Fibroblast of villous mesenchyme (primary cell): ENCODE results near the gene CUBN. TPM values are rescaled to one million over a fixed set of nuclear protein-coding genes. Genes with fewer than 3 reads are reported as not detected.
"Not testable (repeated sequence)": the region's sequence is repeated elsewhere in the genome, so short reads cannot be mapped to it uniquely, and the experiment has no call there.

ENCODE experiments used
- DNase-seq: peaks from one replicate; pipeline ENCODE4 v3.0.0-alpha.2; 2010; ENCODE audit warnings: low read depth
- H3K4me3 ChIP-seq: 2 replicates; pipeline ENCODE4 v1.5.1; 2011; ENCODE audit warnings: low read depth, mild to moderate bottlenecking, low read length
- CTCF ChIP-seq: IDR thresholded peaks from 2 replicates; pipeline ENCODE4 v1.5.1; 2012; ENCODE audit warnings: low read depth, mild to moderate bottlenecking, low read length; ENCODE audit not compliant: insufficient read depth
- total RNA-seq: library from RNA; depleted of rRNA; stranded (reverse); fragments of >200 nt; gene quantifications from 2 replicates; pipeline ENCODE4 v1.2.3, GENCODE V29; 2012

The CUBN gene
- total RNA-seq, 1 donor: 0.86 TPM

GRCh38 chr10:17024461-17024860 lies 105.2 kb downstream of the CUBN start:
- no peak overlapping the region for H3K4me3 ChIP-seq
- no peak for TF ChIP-seq CTCF
- no peak for DNase-seq

- no peak overlapping the region for H3K4me3 ChIP-seq
- no peak for TF ChIP-seq CTCF
- DNase-seq: peak; percentile 96
Measured at GRCh38 chr10:17023386-17024298, 106.0 kb downstream of the CUBN start.

GRCh38 chr10:17022896-17023295 lies 106.7 kb downstream of the CUBN start:
- no peak overlapping the region for H3K4me3 ChIP-seq
- DNase-seq: peak; percentile 74
- no peak for TF ChIP-seq CTCF

GRCh38 chr10:17022466-17022825 lies 107.2 kb downstream of the CUBN start:
- H3K4me3 ChIP-seq: no peak overlapping the region
- TF ChIP-seq CTCF: no peak
- DNase-seq: no peak

GRCh38 chr10:17021656-17022465 lies 107.8 kb downstream of the CUBN start:
- TF ChIP-seq CTCF: no peak
- no peak overlapping the region for H3K4me3 ChIP-seq
- DNase-seq: no peak

- H3K4me3 ChIP-seq: no peak overlapping the region
- TF ChIP-seq CTCF: no peak
- no peak for DNase-seq
Measured at GRCh38 chr10:17019696-17020095, 109.9 kb downstream of the CUBN start.

- not testable (repeated sequence) for H3K4me3 ChIP-seq, DNase-seq
Measured at GRCh38 chr10:17013131-17013983, 116.3 kb downstream of the CUBN start.

GRCh38 chr10:17012731-17013130 lies 116.9 kb downstream of the CUBN start:
- not testable (repeated sequence) for DNase-seq, H3K4me3 ChIP-seq
